ENCODE data around the gene COP1.
"Not testable (repeated sequence)": the region's sequence is repeated elsewhere in the genome, so short reads cannot be mapped to it uniquely, and the experiment has no call there.

The COP1 gene

DNA sequence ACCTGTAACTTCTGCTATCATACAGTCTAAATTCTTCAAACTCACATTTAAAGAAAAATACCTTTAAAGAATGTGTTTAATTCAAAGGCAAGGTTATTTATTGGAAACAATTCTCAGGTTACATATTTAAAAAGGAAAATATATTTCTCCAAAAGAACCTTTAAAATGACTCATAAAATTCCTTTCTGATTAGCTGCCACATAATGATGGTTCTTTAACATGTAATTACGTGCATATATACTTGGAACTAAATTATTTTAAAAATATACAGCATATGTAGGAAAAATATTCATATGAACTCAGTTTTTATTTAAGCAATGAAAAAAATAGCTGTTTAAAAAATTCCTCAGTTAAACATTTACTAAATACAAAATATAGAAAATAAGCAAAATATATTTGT is 173.6 kb downstream of the COP1 start:
- Histone ChIP-seq H3K4me1 (ENCODE audit: control insufficient read depth in 1 of 2, insufficient read depth in 2 of 2, low read length in 2 of 2) (peaks cover 0 to 4% of the 10 kb centered on the region in 2 donors), H3K36me3 (ENCODE audit: control insufficient read depth in 1 of 2, insufficient read depth in 2 of 2, low read length in 2 of 2) (peaks cover 5% of the 10 kb centered on the region in 2 donors), H3K27ac (ENCODE audit: low read length) (no peak overlapping the region), H3K4me3 (ENCODE audit: low read depth in 1 of 2, low read length in 2 of 2) (no peak overlapping the region), H3K9me3 (ENCODE audit: control insufficient read depth in 1 of 2, low read length in 2 of 2) (no peaks in the 10 kb centered on the region), H3K27me3 (ENCODE audit: low read depth, low read length) (no peaks in the 10 kb centered on the region)

DNA sequence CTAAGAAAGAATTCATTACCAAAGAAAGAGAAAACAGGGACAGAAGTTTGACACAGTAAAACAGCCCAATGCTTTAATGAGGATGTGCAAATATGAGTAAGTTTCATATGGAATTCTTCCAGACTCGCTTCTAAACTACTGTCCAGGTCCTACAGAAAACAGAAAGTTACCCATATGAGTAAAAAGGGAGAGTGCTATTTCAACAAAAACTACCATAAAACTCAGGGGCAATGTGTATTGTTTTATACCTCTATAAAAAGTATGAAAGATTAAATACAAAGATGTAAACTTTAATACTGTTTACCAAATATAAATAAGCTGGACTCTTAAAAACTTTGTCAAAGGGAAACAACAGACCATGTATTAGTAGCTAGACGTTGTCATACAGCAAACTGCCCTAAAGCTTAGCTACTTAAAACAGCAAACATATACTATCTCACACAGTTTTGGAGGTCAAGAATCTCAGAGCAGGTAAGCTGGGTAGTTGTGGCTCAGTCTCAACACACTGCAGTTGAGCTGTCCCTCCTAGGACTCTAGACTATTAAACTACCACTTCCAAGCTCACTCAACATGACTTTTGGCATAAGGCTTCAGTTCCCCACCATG is 174.9 kb downstream of the COP1 start:
- Histone ChIP-seq H3K4me1 (ENCODE audit: control insufficient read depth in 1 of 2, insufficient read depth in 2 of 2, low read length in 2 of 2) (peaks cover 0 to 4% of the 10 kb centered on the region in 2 donors), H3K27me3 (ENCODE audit: low read depth, low read length) (no peaks in the 10 kb centered on the region), H3K9me3 (ENCODE audit: control insufficient read depth in 1 of 2, low read length in 2 of 2) (no peaks in the 10 kb centered on the region), H3K27ac (ENCODE audit: low read length) (no peak overlapping the region), H3K4me3 (ENCODE audit: low read depth in 1 of 2, low read length in 2 of 2) (no peak overlapping the region), H3K36me3 (ENCODE audit: control insufficient read depth in 1 of 2, insufficient read depth in 2 of 2, low read length in 2 of 2) (peaks cover 0 to 5% of the 10 kb centered on the region in 2 donors)

DNA sequence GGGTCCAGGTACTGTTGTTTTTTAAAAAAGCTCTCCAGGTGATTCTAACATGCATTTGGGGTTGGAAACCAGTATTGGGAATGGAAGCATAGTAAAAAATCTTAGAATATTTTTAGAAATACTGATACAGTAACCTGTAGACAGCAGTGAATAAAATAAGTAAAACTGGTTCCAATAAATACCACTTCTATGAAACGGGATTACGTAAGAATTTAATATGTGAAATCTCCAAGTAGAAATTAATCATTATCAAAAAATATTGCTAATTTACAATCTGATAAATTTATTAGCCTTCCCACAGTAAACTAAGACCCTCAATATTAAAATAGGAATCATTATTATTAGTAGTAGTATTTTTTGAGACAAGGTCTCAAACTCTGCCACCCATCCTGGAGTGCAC is 177.5 kb downstream of the COP1 start:
- Histone ChIP-seq H3K9me3 (ENCODE audit: control insufficient read depth in 1 of 2, low read length in 2 of 2) (no peaks in the 10 kb centered on the region), H3K4me1 (ENCODE audit: control insufficient read depth in 1 of 2, insufficient read depth in 2 of 2, low read length in 2 of 2) (peaks cover 0 to 4% of the 10 kb centered on the region in 2 donors), H3K27ac (ENCODE audit: low read length) (no peak overlapping the region), H3K36me3 (ENCODE audit: control insufficient read depth in 1 of 2, insufficient read depth in 2 of 2, low read length in 2 of 2) (peaks cover 0 to 8% of the 10 kb centered on the region in 2 donors), H3K4me3 (ENCODE audit: low read depth in 1 of 2, low read length in 2 of 2) (no peak overlapping the region), H3K27me3 (ENCODE audit: low read depth, low read length) (no peaks in the 10 kb centered on the region)

DNA sequence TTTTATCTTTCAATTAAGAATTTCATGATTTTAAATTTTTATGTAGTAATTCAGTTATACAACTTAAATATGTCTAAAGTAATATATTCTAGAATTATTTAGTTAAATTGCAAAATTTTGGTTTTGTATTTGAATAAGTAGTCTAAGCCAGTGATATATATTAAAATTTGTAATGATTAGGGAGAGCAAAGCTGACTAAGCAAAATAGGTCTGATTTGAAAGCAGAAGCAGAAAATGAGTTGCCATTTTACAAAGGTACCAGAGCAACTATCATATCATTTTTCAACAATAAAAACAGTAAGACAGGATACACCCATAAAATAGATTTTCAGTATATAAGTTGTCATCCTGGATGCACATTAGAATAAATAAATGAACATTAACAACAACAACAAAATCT is 177.9 kb downstream of the COP1 start:
- Histone ChIP-seq H3K36me3 (ENCODE audit: control insufficient read depth in 1 of 2, insufficient read depth in 2 of 2, low read length in 2 of 2) (peaks cover 0 to 8% of the 10 kb centered on the region in 2 donors), H3K27ac (ENCODE audit: low read length) (no peak overlapping the region), H3K4me1 (ENCODE audit: control insufficient read depth in 1 of 2, insufficient read depth in 2 of 2, low read length in 2 of 2) (peaks cover 0 to 3% of the 10 kb centered on the region in 2 donors), H3K4me3 (ENCODE audit: low read depth in 1 of 2, low read length in 2 of 2) (no peak overlapping the region), H3K27me3 (ENCODE audit: low read depth, low read length) (no peaks in the 10 kb centered on the region), H3K9me3 (ENCODE audit: control insufficient read depth in 1 of 2, low read length in 2 of 2) (no peaks in the 10 kb centered on the region)

DNA sequence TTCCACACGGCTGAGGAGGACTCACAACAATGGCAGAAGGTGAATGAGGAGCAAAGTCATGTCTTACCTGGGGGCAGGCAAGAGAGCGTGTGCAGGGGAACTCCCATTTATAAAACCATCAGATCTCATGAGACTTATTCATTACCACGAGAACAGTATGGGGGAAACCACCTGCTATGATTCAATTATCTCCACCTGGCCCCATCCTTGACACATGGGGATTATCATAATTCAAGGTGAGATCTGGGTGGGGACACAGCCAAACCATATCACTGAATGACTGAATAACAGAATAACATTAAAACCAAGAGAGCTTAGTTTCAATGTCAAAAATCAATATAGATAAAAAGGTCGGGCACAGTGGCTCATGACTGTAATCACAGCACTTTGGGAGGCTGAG is 179.2 kb downstream of the COP1 start:
- not testable (repeated sequence) for H3K36me3 ChIP-seq (ENCODE audit: control insufficient read depth in 1 of 2, insufficient read depth in 2 of 2, low read length in 2 of 2); H3K27me3 ChIP-seq (ENCODE audit: low read depth, low read length); H3K4me3 ChIP-seq (ENCODE audit: low read depth in 1 of 2, low read length in 2 of 2); H3K9me3 ChIP-seq (ENCODE audit: control insufficient read depth in 1 of 2, low read length in 2 of 2); H3K27ac ChIP-seq (ENCODE audit: low read length); H3K4me1 ChIP-seq (ENCODE audit: control insufficient read depth in 1 of 2, insufficient read depth in 2 of 2, low read length in 2 of 2)

DNA sequence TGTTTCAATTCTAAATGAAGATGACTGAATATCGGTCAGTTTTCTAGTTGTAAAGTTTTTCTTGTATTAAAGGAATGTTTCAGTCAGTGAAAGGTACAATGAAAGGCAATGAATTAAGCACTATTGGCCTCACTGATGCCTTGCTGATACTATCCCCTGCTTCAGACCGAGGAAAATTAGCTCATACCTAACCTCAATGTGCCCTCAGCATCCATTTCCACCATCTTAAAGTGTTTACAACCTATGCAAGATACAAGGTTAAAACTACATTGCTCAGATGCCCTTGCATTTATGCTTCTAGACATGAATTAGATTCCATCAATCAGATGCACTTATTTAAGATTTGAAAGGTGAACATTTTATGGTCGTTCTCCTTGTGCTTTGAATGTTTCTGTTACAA is 184.5 kb downstream of the COP1 start:
- Histone ChIP-seq H3K4me1 (ENCODE audit: control insufficient read depth in 1 of 2, insufficient read depth in 2 of 2, low read length in 2 of 2) (no peaks in the 10 kb centered on the region), H3K27me3 (ENCODE audit: low read depth, low read length) (no peaks in the 10 kb centered on the region), H3K36me3 (ENCODE audit: control insufficient read depth in 1 of 2, insufficient read depth in 2 of 2, low read length in 2 of 2) (peaks cover 4 to 9% of the 10 kb centered on the region in 2 donors), H3K9me3 (ENCODE audit: control insufficient read depth in 1 of 2, low read length in 2 of 2) (no peaks in the 10 kb centered on the region), H3K4me3 (ENCODE audit: low read depth in 1 of 2, low read length in 2 of 2) (no peak overlapping the region), H3K27ac (ENCODE audit: low read length) (no peak overlapping the region)

DNA sequence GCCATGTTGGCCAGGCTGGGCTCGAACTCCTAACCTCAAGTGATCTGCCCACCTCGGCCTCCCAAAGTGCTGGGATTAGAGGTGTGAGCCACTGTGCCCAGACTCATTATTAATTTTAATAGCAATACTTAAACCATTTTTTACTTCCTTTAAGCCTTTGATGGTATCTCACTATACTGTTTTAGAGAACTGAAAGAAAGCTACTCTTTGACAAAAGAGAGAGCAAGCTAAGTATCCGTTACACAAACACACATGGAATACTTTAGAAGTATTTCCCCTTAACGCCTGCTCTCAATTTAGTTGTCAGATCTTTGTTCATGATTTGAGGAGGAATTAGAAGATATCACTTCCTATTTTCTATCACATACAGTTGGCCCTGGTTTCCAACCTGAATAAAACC is 189.4 kb downstream of the COP1 start:
- H3K27me3 ChIP-seq (ENCODE audit: low read depth, low read length), result no peaks in the 10 kb centered on the region
- H3K9me3 ChIP-seq (ENCODE audit: control insufficient read depth in 1 of 2, low read length in 2 of 2), result no peaks in the 10 kb centered on the region
- H3K27ac ChIP-seq (ENCODE audit: low read length), result no peak overlapping the region
- H3K36me3 ChIP-seq (ENCODE audit: control insufficient read depth in 1 of 2, insufficient read depth in 2 of 2, low read length in 2 of 2), result peaks cover 2 to 4% of the 10 kb centered on the region in 2 donors
- no peaks in the 10 kb centered on the region for H3K4me1 ChIP-seq (ENCODE audit: control insufficient read depth in 1 of 2, insufficient read depth in 2 of 2, low read length in 2 of 2)
- H3K4me3 ChIP-seq (ENCODE audit: low read depth in 1 of 2, low read length in 2 of 2), result no peak overlapping the region

DNA sequence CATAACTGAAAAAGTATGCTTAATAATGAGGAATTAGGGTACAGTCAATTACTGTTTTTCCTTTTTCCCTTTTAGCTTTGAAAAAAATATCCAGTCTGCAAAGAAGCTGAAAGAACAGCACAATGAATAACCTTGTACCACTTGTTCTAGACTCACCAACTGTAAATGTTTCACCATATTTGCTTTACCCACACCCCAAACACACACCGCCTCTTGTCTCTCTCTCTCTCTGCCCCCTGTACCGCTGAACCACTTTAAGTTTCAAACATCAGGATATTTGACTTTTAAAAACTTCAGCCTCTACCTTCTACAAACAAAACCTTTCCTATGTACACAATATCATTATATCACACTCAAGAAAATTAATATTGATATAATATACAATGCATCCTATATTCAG is 197.1 kb downstream of the COP1 start:
- Histone ChIP-seq H3K4me1 (ENCODE audit: control insufficient read depth in 1 of 2, insufficient read depth in 2 of 2, low read length in 2 of 2) (no peaks in the 10 kb centered on the region), H3K4me3 (ENCODE audit: low read depth in 1 of 2, low read length in 2 of 2) (no peak overlapping the region), H3K27me3 (ENCODE audit: low read depth, low read length) (no peaks in the 10 kb centered on the region), H3K9me3 (ENCODE audit: control insufficient read depth in 1 of 2, low read length in 2 of 2) (no peaks in the 10 kb centered on the region), H3K36me3 (ENCODE audit: control insufficient read depth in 1 of 2, insufficient read depth in 2 of 2, low read length in 2 of 2) (peaks cover 4 to 7% of the 10 kb centered on the region in 2 donors), H3K27ac (ENCODE audit: low read length) (no peak overlapping the region)

DNA sequence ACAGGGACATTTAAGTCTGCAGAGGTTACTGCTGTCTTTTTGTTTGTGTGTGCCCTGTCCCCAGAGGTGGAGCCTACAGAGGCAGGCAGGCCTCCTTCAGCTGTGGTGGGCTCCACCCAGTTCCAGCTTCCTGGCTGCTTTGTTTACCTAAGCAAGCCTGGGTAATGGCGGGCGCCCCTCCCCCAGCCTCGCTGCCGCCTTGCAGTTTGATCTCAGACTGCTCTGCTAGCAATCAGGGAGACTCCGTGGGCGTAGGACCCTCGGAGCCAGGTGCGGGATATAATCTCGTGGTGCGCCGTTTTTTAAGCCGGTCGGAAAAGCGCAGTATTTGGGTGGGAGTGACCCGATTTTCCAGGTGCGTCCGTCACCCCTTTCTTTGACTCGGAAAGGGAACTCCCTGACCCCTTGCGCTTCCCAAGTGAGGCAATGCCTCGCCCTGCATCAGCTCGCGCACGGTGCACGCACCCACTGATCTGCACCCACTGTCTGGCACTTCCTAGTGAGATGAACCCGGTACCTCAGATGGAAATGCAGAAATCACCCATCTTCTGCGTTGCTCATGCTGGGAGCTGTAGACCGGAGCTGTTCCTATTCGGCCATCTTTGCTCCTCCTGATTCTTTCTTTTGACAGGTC is 199.2 kb downstream of the COP1 start:
- not testable (repeated sequence) for H3K27ac ChIP-seq (ENCODE audit: low read length); H3K4me1 ChIP-seq (ENCODE audit: control insufficient read depth in 1 of 2, insufficient read depth in 2 of 2, low read length in 2 of 2); H3K4me3 ChIP-seq (ENCODE audit: low read depth in 1 of 2, low read length in 2 of 2); H3K9me3 ChIP-seq (ENCODE audit: control insufficient read depth in 1 of 2, low read length in 2 of 2); H3K27me3 ChIP-seq (ENCODE audit: low read depth, low read length); H3K36me3 ChIP-seq (ENCODE audit: control insufficient read depth in 1 of 2, insufficient read depth in 2 of 2, low read length in 2 of 2)

DNA sequence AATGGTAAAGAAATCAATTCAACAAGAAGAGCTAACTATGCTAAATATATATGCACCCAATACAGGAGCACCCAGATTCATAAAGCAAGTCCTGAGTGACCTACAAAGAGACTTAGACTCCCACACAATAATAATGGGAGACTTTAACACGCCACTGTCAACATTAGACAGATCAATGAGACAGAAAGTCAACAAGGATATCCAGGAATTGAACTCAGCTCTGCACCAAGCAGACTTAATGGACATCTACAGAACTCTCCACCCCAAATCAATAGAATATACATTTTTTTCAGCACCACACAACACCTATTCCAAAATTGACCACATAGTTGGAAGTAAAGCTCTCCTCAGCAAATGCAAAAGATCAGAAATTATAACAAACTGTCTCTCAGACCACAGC is 212.4 kb downstream of the COP1 start:
- not testable (repeated sequence) for H3K27ac ChIP-seq (ENCODE audit: low read length); H3K4me1 ChIP-seq (ENCODE audit: control insufficient read depth in 1 of 2, insufficient read depth in 2 of 2, low read length in 2 of 2); H3K27me3 ChIP-seq (ENCODE audit: low read depth, low read length); H3K36me3 ChIP-seq (ENCODE audit: control insufficient read depth in 1 of 2, insufficient read depth in 2 of 2, low read length in 2 of 2); H3K4me3 ChIP-seq (ENCODE audit: low read depth in 1 of 2, low read length in 2 of 2); H3K9me3 ChIP-seq (ENCODE audit: control insufficient read depth in 1 of 2, low read length in 2 of 2)

DNA sequence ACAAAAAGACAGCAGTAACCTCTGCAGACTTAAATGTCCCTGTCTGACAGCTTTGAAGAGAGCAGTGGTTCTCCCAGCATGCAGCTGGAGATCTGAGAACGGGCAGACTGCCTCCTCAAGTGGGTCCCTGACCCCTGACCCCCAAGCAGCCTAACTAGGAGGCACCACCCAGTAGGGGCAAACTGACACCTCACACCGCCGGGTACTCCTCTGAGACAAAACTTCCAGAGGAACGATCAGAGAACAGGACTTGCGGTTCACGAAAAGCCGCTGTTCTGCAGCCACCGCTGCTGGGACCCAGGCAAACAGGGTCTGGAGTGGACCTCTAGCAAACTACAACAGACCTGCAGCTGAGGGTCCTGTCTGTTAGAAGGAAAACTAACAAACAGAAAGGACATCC is 214.3 kb downstream of the COP1 start:
- H3K4me1 ChIP-seq (ENCODE audit: control insufficient read depth in 1 of 2, insufficient read depth in 2 of 2, low read length in 2 of 2); H3K27ac ChIP-seq (ENCODE audit: low read length); H3K27me3 ChIP-seq (ENCODE audit: low read depth, low read length); H3K4me3 ChIP-seq (ENCODE audit: low read depth in 1 of 2, low read length in 2 of 2); H3K9me3 ChIP-seq (ENCODE audit: control insufficient read depth in 1 of 2, low read length in 2 of 2): not testable (repeated sequence)
- H3K36me3 ChIP-seq (ENCODE audit: control insufficient read depth in 1 of 2, insufficient read depth in 2 of 2, low read length in 2 of 2), result peaks cover 0 to 10% of the 10 kb centered on the region in 2 donors

DNA sequence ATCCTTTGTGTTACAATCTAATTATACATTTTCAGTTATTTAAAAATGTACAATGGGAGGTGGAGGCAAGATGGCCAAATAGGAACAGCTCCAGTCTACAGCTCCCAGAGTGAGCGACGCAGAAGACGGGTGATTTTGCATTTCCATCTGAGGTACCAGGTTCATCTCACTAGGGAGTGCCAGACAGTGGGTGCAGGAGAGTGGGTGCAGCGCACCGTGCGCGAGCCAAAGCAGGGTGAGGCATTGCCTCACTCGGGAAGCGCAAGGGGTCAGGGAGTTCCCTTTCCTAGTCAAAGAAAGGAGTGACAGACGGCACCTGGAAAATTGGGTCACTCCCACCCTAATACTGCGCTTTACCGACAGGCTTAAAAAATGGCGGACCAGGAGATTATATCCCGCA is 214.9 kb downstream of the COP1 start:
- not testable (repeated sequence) for H3K9me3 ChIP-seq (ENCODE audit: control insufficient read depth in 1 of 2, low read length in 2 of 2); H3K4me3 ChIP-seq (ENCODE audit: low read depth in 1 of 2, low read length in 2 of 2); H3K27ac ChIP-seq (ENCODE audit: low read length); H3K4me1 ChIP-seq (ENCODE audit: control insufficient read depth in 1 of 2, insufficient read depth in 2 of 2, low read length in 2 of 2); H3K27me3 ChIP-seq (ENCODE audit: low read depth, low read length)
- peaks cover 0 to 10% of the 10 kb centered on the region in 2 donors for H3K36me3 ChIP-seq (ENCODE audit: control insufficient read depth in 1 of 2, insufficient read depth in 2 of 2, low read length in 2 of 2)

All from muscle layer of duodenum (tissue), 2 donors.